GM04504 (cell line): ENCODE measurements around the gene SMIM1.

Source experiments
- DNase-seq: peaks from one replicate; pipeline ENCODE4 v3.0.0-alpha.2; 2012; ENCODE audit warnings: low read depth

Gene SMIM1

DNA sequence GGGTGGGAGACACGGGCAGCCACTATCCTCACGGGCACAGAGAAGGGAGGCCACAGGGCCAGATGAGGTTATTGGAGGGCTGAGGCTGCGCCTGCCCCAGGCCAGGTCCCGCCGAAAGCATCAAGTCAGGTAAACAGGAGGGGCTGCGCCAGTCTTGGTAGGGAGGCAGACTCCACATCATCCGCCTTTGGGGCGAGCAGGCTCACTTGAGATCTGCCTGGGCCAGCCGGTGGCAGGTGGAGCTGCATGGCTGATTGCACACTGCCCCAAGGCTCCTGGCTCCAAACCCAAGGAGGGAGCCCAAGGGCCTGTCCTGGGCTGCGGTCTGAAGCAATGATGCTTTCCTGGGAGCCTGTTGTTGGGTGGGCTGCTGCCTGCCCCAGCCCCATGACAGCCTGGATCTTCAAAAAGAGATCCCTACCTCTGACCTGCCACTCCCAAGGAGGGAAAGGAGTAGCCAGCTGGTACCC is 4.6 kb downstream of the SMIM1 start:
- no peak for DNase-seq

DNA sequence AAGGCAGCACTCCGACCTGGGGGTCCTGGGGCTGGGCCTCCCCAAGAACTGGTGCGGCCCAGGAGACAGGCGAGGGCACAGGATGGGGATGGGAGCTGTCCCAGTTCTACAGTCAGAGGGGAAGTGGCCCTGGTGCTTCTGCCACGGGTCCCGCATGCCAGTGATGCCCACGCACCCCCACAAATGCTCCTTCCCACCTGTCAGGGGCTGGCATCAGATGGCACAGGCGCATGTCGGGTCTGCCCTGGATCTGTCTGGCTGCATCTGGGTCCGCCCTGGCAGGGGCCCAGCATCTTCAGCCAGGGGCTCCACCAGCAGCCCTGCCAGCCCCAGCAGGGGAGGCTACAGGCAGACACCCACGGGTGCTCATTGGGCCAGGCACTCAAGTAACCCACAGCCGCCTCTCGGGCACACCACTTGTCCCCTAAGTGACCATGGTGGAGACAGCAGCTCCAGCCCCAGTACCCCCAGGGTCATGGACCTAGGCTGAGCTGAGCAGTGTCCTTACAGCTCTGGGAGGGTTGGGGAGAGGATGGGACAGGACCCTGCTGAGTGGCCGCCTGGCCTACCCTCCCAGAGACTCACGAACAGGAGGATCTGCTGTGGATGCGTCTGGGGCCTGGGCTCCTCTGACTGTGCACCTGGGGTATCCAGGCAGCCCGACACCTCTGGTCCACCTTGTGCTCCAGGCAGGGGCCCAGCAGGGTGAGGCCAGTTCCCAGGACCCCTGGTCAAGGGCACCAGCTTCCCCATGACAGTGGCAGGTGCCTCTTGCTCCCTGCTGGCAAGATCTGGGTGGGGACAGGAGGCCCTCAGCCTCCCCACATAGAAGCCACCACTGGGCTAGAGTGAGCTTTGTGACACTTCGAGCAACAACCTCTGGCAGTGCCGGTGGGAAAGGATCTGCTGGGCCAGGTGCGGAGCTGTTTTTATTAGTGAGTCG is 5.4 kb downstream of the SMIM1 start:
- DNase-seq = no peak

DNA sequence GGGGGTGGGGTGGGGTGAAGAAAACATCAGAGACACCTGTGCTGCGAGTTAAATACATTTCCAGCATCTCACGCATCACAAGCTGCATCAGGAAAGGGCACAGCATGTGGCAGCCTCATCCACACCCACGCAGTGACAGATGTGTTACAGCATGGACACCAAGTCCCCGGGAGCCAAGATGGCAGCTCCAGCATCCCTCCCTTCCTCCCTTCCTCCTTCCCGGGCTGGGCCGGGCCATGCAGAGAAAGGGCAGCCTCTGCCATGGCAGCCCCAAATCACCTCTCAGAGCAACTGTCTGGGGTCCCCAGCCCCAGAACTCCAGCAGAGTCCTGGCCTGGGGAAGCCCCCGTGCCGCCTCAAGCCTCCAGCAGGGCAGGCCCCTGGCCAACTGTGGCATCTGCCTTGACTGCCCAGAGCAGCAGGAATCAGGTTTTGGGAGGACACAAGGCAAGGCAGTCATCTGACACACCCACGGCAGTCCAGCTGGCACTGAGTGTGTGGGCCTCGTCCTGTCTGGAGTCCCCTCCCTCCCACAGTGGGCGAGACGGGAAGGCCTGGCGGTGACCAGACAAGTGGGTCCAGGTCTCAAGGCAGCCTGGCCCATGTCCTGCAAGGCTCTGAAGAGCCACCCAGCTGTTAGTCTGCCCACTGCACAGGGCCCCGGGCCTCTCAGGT is 6.2 kb downstream of the SMIM1 start:
- DNase-seq = no peak

DNA sequence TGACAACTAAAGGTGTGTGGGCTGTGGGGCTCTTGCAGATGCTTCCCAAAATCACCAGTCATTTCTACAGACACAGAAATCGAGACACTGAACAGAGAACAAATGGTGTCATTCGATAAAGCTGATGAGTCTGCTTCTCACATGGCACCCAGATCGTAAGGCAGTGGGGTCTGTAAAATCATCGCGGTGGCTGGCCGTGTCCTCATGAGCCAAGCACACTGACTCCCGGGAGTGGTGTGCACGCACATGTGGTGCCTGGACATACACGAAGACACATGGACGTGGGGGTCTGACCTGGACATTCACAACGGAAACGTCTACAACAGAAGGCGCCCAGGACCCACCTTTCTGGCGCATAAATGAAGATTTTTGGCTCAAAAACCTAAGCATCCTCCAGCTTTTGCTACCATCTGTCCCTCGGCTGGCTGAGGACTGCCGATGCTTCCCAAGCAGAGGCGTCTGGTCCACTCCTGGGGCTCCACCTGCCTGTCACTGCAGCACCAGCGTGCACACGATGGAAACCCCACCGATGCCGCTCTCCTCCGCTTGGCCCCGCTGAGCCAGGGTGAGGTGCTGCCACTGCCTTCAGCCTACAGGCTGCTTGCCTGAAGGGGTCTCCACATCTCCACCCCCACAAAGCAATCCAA is 6.8 kb downstream of the SMIM1 start:
- DNase-seq = no peak

DNA sequence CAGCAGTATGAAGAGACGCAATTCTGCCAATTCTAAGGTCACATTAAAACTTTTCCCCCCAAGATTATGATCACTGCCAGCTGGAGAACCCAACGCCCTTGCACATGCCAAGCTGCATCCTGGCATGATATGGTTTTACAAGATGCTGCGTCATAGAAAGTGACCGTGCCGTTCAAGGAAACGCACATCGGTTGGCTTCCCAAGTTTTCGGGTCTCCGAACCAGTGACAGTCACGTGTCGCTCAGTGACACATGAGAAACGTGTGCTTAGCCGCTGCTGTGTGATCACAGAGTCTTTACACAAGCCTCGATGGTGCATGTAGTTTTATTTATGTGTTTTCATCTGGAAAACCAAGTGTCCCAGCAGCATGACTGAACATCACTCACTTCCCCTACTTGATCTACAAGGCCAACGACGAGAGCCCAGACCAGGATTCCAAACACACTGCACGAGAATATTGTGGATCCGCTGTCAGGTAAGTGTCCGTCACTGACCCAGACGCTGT is 7.4 kb downstream of the SMIM1 start:
- DNase-seq = no peak

DNA sequence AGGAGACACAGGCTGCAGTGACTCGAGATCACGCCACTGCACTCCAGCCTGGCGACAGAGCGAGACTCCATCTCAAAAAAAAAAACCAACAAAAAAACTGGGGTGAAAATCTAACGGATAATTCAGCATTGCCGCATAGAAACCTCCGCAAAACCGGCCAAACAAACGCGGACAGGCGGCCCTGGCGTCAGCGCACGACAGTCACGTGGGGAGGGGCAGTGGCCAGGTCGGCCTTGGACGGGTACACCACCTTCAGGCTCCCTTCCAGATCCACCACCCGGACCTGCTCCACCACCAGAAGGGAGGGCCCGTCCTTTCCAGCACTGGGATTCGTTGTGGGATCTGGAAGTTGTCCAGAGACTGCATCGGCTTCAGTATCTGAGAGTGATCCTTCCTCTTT is 8.4 kb downstream of the SMIM1 start:
- no peak for DNase-seq

DNA sequence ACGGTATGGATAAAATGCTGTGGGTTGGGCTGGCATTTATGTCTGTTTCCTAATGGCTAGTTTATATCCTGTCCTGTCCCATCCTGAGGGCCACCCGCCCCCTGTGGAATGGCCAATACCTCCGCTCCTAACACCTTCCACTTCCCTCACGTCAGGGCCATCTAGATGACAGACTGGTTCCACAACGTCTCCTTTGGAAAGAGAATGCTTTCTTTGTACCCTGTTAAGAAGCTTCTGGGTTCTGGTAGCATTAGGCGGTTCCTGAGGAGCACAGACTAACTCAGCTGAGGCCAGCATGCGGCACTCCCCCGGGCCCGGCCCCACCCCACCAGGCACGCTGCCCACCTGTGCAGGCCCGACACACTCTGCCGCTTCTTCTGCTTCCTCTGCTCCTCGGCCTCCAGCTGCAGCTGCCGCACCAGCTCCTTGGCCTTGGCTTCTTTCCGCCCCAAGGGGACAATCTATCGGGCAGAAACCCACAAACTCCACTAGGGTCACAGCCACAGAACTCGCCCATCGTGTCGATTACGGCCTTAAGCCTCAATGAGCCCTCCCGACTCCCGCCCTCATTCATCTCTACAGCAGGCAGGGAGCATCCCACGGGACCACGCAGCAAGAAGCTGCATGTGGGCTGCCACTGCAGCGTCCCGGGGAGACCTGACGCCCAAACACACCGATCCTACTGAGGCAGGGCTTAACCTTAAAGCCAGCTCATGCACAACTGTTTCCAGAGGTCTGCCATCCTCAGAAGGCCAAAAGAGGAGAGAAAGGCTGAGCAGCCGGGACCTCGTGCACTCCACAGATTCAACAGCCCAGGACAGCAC is 11.3 kb downstream of the SMIM1 start:
- no peak for DNase-seq

DNA sequence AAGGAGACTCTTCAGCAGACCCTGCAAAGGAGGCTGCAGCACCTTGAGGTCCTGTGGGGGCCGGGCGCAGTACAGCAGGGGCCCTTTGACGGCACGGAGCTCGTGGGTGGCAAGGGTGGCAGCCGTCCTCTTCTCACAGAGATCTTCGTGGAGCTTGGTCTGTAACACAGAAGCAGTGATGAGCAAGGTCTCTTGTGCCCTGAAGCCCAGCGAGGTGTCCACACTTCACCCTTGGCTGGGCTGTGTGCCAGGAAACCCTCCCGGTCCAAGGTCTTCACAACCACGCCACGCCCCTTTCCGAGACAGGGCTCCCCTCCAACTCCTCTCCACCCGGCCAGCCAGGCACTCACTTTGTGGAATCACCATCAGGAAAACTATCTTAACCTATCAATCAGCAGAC is 12.5 kb downstream of the SMIM1 start:
- DNase-seq = no peak

DNA sequence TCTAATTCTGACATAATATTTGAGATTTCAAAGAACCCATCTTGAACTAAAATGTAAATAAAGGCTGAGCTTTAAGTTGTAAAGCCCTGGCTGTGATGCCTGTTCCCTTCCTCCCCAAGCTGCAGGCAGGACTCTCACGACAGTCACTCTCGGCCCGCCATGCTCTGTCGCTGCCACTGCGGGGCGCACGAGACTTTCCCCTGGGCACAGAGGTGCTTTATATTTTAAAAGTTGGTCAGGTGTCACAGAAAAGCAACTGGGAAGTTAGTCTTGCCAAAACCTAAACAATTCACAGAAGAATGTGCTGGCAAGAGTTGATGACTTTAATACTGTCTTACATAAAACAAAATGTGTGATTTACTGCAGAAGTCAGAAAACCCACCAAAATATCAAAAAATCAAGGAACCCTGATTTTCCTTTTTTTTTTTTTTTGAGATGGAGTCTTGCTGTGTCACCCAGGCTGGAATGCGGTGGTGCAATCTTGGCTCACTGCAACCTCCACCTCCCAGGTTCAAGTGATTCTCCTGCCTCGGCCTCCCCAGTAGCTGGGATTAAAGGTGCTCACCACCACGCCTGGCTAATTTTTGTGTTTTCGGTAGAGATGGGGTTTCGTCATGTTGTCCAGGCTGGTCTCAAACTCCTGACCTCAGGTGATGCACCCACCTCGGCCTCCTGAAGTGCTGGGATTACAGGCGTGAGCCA is 13.1 kb downstream of the SMIM1 start:
- no peak for DNase-seq

DNA sequence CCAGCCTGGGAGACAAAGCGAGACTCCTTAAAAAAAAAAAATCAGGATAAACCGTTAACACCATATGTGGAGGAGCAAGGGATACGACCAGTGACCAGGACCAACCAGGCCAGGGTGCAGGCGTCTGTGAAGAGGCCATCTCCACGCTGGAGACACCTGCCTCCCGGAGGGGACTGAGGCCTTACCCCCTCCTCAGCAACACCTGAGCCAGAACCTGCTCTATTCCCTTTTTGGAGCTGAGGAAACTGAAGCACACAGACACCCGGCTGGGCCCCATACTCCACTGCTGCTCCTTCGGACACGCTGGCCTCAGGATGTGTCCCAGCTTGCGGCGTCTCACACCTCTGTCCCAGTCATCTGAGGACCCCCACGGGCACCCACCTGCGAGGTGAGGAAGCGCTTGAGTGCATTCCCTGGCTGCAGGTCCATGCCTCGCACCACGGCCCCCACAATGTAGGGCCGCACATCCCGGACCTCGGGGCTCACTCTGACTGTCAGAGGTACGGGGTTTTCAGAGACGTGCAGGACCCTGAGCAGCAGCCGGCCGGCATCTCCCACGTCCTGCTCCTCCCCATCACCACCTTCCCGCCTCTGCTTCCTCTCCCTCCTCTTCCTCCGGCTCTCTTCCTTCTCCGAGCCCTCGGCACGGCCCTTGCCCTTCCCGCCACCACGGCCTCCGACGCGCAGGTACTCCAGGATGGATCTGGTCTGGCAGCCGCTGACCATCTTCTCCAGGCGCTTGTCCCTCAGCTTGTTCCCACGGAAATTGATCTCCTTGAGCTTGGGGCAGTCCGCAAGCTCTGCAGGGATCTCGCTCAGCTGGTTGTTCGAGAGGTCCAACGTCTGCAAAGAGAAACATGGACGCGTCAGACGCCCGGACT is 14.2 kb downstream of the SMIM1 start:
- DNase-seq = no peak

DNA sequence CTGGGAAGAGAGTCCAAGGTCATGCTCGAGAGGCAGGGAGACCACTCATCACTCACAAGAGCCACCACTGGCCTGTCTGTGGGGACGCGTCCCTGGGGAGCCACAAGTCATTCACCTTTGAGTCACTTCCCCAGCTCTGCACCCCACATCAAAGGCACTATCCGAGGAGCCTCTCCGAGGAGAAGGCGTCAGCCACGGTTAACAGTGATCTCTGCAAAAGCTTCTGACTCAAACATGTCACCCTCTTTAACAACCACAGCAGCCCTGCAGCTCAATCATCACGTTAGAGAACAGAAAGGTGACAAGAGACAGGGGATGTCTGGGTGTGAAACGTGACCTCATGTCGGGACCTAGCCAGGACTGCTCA is 14.8 kb downstream of the SMIM1 start:
- DNase-seq = no peak

DNA sequence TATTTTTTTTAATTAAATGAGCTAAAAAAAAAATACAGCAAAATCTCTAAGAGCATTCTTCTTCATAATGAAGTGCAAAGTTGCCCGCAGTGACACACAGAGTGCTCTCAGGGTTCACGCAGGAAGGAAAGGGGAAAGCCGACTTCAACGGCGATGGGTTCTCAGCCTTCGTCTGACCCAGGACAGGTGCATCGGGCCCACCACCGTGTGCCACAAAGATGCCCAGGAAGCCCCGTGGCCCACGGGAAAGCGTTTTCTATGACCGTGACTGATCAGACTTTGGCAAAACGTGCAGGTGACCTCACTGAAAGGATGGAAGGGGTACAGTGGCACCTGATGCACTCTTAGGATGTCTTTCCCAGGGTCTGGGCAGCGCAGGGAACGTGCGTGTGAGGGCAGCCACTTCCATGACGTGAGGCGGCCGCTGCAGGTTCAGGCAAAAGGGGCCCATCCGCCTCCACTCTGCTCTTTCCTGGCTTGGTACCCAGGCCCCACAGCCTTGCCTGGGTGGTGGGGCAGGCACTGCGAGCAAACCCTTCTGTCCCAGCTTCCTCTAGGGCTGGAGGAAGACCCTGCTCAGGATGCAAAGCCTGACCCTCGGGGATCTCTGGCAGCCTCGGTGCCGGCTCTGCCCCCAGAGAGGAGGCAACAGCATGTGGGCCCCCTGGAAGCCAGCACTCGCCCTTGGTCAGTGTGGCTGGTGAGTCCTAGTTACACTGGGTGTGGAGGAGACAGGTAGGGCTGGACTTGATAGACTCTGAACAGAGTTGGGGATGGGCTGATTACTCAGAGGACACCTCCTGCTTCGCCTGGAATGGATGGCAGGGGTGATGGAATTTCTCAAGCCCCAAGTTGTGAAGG is 15.4 kb downstream of the SMIM1 start:
- no peak for DNase-seq

DNA sequence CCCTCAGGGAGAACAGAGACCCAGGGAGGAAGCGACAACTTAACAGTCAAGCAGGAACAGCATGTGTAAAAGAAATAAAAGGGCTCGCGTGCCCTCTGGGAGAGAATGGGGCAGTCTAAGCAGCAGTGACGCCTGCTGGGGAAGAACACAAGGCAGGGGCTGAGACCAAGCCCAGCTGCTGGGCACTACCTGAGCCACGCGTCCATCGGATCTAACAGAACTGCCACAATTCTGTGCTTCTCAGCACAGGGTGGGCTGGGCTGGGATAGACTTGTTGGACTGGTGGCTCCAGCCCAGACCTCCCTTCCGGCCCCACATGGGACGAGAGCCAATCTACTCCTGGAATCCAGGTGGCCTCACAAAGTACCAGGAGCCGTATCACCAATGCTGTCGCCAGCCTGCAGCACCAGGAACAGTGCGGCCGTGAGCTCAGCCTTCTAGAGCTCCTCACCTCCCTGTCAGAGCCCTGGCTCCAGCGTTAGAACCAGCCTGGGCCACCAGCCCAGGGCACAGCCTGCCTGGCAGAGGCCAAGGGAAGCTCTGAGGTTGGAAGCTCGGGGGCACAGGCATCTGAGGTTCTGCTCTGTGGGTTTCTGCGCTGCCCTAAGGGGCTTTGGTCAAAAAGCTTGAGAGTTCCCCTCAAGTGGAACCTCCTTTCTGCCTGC is 16.3 kb downstream of the SMIM1 start:
- no peak for DNase-seq

DNA sequence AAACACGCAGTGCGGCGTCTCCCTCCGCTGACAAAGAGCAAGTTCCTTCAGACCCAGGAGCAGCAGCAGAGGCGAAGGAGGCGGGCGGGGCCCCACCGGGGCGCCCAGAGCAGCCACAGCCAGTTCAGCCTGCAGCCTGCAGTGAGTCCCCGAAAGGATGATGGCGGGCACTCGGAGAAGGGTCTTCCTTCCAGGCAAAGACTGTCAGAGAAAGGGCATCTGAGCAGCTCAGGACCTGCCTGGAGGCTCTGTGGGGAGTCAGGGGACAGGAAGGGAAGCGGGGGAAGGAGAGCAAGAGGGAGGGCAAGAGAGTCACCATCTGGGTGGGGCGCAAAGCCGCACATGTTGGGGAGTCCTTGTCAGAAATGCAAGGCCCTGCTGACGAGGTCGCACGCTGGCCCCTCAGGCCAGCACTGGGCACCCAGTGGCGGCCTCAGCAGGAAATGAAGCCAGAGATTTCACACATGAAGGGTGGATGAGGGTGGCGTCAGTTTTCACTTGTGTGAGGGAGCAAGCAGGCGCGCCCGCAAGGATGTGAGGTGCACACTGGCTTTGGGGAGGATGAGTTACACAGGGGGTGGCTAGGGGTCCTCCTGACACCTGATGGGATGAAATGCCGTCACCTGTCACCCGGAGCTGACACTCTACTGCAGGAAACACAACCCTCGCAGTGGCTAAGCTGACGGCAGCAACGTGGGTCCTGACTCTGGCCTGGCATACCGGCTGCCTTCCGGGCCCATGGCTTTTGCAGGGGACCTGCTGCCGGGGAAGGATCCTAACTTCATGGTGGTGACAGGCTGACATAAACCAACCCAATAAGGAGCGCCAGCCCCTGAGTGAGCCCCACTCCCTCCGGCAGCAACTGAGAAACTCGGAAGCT is 17.1 kb downstream of the SMIM1 start:
- DNase-seq = no peak

DNA sequence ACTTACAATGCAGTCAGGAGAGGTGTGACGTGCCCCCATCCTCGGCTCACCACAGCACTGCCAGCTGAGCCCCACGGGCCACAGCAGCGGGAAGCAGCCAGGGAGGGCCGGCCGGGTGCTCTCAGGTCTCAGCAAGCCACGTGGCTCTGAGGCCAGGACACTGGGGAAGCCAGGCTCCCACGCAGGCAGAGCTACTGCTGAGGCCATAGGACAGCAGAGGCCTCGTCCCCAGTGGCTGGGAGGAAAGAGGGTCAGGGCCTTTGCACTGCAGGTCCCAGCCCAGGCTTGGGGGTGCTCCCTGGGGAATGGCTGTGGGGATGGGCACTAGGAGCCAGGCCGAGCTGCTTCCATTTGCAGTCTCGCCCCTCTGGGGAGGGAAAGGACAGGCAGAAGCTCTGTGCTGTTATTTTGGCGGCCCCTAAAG is 18.0 kb downstream of the SMIM1 start:
- no peak for DNase-seq

DNA sequence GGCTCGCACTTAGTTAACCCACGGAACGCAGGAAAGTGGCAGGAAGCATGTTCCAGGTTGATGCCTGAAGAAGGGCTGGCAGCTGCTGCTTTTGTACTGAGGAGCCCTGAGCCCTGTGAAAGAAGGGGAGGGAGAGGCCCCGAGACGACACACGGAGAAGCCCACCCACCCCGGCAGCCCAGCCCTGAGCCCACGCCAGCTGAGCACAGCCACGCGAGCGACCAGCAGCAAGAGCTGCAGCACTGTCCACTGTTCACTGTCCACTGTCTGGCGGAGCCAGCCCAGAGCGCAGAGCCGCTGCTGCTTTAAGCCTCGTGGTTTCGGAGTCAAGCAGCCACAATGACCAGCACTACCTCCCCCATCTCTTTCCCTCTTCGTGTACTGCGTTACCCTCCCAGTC is 18.4 kb downstream of the SMIM1 start:
- no peak for DNase-seq

DNA sequence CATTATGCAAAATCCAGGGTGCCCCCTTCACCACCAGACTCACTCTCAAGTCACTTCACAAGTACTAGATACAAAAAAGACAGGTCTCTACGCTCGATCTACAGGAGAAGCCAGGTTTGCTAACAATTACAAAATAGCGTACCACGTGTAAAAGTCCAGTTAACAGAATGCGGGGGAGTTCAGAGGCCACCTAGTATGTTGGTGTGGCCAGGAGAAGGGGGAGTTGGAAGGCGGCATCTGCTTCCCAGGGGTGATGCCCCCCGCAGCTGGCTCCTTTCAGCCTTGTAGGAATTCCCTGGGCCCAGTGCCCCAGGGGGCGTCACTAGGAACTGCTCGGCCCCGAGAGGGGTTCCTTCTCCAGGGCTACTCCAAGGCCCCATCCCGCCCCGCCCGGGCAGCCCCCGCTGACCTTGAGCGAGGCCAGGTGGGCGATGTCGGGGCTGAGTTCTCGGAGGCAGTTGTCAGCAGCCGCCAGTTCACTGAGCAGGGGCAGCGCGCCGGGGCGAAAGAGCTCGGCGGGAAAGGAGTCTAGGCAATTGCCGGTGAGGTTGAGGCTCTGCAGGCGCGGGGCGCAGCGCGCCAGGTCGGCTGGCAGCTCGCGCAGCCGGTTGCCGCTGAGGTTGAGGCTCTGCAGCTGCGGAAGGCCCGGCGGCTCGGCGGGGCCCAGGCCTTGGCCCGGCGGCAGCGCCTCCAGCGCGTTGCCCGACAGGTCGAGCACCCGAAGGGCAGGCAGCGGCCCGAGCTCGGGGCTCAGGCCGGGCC is 23.1 kb downstream of the SMIM1 start:
- DNase-seq = no peak
